ENCODE data around the gene OCIAD2.

DNA sequence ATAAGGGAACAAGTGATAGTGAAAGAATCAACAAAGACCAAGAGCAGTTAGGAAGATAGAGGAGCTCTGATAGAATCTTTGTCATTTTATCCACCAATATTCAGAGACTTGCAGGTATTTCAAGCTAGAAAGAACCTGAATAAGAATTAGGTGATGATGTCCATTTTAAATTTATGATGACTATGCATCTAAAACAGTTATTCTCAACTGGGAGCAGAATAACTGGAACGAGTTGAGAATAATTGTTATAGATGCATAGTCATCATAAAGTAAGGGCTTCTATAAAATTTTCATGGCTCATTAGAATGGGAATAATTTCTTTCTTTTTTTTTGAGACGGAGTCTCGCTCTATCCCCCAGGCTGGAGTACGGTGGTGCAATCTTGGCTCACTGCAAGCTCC is 69.9 kb downstream of the OCIAD2 start:
- no peak for TF ChIP-seq POLR2AphosphoS5 (IDR thresholded peaks at IDR 0.05; ENCODE audit: low read depth, low read length)
- TF ChIP-seq, protein P1, sequence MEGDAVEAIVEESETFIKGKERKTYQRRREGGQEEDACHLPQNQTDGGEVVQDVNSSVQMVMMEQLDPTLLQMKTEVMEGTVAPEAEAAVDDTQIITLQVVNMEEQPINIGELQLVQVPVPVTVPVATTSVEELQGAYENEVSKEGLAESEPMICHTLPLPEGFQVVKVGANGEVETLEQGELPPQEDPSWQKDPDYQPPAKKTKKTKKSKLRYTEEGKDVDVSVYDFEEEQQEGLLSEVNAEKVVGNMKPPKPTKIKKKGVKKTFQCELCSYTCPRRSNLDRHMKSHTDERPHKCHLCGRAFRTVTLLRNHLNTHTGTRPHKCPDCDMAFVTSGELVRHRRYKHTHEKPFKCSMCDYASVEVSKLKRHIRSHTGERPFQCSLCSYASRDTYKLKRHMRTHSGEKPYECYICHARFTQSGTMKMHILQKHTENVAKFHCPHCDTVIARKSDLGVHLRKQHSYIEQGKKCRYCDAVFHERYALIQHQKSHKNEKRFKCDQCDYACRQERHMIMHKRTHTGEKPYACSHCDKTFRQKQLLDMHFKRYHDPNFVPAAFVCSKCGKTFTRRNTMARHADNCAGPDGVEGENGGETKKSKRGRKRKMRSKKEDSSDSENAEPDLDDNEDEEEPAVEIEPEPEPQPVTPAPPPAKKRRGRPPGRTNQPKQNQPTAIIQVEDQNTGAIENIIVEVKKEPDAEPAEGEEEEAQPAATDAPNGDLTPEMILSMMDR (IDR thresholded peaks at IDR 0.05 in 2 of 3, conservative IDR thresholded peaks at IDR 0.05 in 1 of 3; ENCODE audit: borderline replicate concordance in 1 of 3, insufficient read depth in 1 of 3, low read depth in 2 of 3, low read length in 2 of 3): no peak
- TF ChIP-seq, protein P2, sequence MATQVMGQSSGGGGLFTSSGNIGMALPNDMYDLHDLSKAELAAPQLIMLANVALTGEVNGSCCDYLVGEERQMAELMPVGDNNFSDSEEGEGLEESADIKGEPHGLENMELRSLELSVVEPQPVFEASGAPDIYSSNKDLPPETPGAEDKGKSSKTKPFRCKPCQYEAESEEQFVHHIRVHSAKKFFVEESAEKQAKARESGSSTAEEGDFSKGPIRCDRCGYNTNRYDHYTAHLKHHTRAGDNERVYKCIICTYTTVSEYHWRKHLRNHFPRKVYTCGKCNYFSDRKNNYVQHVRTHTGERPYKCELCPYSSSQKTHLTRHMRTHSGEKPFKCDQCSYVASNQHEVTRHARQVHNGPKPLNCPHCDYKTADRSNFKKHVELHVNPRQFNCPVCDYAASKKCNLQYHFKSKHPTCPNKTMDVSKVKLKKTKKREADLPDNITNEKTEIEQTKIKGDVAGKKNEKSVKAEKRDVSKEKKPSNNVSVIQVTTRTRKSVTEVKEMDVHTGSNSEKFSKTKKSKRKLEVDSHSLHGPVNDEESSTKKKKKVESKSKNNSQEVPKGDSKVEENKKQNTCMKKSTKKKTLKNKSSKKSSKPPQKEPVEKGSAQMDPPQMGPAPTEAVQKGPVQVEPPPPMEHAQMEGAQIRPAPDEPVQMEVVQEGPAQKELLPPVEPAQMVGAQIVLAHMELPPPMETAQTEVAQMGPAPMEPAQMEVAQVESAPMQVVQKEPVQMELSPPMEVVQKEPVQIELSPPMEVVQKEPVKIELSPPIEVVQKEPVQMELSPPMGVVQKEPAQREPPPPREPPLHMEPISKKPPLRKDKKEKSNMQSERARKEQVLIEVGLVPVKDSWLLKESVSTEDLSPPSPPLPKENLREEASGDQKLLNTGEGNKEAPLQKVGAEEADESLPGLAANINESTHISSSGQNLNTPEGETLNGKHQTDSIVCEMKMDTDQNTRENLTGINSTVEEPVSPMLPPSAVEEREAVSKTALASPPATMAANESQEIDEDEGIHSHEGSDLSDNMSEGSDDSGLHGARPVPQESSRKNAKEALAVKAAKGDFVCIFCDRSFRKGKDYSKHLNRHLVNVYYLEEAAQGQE (IDR thresholded peaks at IDR 0.05; ENCODE audit: low read depth): no peak
- TF ChIP-seq, protein P3, sequence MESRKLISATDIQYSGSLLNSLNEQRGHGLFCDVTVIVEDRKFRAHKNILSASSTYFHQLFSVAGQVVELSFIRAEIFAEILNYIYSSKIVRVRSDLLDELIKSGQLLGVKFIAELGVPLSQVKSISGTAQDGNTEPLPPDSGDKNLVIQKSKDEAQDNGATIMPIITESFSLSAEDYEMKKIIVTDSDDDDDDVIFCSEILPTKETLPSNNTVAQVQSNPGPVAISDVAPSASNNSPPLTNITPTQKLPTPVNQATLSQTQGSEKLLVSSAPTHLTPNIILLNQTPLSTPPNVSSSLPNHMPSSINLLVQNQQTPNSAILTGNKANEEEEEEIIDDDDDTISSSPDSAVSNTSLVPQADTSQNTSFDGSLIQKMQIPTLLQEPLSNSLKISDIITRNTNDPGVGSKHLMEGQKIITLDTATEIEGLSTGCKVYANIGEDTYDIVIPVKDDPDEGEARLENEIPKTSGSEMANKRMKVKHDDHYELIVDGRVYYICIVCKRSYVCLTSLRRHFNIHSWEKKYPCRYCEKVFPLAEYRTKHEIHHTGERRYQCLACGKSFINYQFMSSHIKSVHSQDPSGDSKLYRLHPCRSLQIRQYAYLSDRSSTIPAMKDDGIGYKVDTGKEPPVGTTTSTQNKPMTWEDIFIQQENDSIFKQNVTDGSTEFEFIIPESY (IDR thresholded peaks at IDR 0.05; ENCODE audit: extremely low read depth, insufficient replicate concordance, low read length): no peak
- no peak for TF ChIP-seq POLR2A (IDR thresholded peaks at IDR 0.05; ENCODE audit: borderline replicate concordance, extremely low read depth, insufficient read depth, insufficient read length)
- no peak for TF ChIP-seq ELF1 (IDR thresholded peaks at IDR 0.05; ENCODE audit: borderline replicate concordance, low read depth)
- no peak for TF ChIP-seq EZH2phosphoT487 (IDR thresholded peaks at IDR 0.05; ENCODE audit: borderline replicate concordance)
- no peak for TF ChIP-seq SP1 (IDR thresholded peaks at IDR 0.05; ENCODE audit: low read depth)
- TF ChIP-seq ZFX (IDR thresholded peaks at IDR 0.05): no peak
